DND-41 (cell line): ENCODE data around the gene SALL4.

Experiments
- EZH2 ChIP-seq: IDR thresholded peaks from 3 replicates; pipeline ENCODE4 v1.6.1; 2012; ENCODE audit warnings: borderline replicate concordance, low read depth, mild to moderate bottlenecking, moderate library complexity, low read length, inconsistent platforms; ENCODE audit not compliant: severe bottlenecking
- TF ChIP-seq, protein P1 (sequence below): IDR thresholded peaks from 2 replicates; pipeline ENCODE4 v1.5.1; 2012; ENCODE audit warnings: borderline replicate concordance, low read length, moderate library complexity, mild to moderate bottlenecking; ENCODE audit not compliant: poor library complexity, severe bottlenecking; ENCODE audit errors: extremely low read depth

DNA sequence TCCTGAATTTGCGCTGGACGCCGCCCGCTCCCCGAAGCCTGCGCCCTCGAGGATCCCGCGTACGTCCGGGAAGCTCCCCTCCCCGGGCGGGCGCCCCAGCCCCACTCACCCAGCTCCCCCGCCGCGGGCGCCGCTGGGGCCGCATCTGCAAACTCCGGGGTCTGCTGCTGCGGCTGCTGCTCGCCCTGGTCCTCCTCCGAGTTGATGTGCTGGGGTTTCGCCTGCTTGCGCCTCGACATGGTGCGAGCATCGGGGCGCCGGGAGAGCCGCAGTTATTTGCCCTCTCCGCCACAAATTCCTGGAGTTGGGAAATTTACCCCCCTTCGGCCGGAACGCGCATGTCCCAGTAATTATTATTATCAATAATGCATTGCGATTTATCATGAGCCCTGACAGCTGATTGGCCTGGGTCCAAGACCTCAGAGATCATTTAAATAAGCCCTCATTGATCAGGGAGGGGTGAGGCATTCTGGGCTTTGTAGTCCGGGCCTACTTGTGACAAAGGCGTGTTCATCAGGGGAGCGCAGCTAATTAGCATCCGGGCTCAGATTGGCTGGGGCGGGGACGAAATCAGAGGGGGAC lies at the start of gene SALL4:
- TF ChIP-seq, protein P1, sequence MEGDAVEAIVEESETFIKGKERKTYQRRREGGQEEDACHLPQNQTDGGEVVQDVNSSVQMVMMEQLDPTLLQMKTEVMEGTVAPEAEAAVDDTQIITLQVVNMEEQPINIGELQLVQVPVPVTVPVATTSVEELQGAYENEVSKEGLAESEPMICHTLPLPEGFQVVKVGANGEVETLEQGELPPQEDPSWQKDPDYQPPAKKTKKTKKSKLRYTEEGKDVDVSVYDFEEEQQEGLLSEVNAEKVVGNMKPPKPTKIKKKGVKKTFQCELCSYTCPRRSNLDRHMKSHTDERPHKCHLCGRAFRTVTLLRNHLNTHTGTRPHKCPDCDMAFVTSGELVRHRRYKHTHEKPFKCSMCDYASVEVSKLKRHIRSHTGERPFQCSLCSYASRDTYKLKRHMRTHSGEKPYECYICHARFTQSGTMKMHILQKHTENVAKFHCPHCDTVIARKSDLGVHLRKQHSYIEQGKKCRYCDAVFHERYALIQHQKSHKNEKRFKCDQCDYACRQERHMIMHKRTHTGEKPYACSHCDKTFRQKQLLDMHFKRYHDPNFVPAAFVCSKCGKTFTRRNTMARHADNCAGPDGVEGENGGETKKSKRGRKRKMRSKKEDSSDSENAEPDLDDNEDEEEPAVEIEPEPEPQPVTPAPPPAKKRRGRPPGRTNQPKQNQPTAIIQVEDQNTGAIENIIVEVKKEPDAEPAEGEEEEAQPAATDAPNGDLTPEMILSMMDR: no peak
- no peak for TF ChIP-seq EZH2
